ENCODE results near the gene PAQR8.
"Not testable (repeated sequence)": the region's sequence is repeated elsewhere in the genome, so short reads cannot be mapped to it uniquely, and the experiment has no call there.

PAQR8 gene

DNA sequence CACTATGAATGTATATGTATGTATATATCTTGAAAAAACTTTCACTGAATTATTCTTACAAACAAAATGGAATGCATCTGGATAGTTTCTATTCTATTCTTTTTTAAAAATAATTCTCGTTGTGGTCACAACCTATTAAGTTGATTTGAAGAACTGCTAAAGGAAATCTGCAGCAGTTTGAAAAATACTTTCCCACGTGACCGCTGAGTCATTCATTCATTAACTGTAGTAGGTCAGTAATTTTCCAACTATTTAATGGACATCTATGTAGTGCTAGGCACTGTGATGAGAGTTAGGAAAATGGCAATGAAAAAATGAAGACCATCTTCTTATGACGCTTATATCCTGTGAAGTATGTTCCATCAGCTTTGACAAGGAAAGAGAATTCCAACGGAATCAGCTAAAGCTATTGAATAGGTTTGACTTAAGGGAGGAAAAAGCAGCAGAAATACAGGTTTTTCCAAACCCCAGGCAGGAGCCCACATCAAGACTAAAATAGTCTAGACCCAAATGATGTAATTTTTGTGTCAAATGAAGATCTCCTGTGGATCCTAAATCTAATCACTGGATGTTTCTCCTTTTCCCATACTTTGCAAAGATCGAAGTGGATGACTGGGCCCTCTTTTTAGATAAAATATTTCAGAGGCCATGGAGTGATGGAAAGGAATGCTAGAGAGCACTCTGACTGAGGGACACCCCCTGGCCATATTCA, 54.1 kb downstream of the PAQR8 start:
- no peak for DNase-seq

DNA sequence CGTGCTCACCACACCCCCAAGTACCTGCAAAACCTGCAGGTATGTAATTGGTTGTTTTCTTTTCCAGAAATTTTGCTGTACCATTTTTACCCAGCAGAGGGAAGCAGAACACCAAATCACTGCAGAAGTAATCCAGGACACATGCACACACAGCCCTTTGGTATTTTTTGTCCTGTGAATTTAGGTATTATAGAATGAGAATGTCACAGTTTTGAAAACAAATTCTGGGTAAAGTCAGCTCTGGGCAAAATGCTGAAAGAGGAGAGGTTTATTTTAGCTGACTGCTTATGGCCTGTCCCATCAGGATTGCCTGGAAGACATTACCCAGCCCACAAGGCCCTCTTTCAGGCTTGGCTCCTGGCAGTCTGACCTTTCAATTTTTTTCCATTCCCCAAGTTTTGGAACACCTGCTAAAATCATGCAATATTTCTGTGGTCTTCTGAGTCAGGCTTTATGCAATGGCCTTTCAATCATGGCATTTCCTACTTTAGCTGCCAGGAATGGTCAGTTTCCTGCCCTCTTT, 54.7 kb downstream of the PAQR8 start:
- no peak for DNase-seq

DNA sequence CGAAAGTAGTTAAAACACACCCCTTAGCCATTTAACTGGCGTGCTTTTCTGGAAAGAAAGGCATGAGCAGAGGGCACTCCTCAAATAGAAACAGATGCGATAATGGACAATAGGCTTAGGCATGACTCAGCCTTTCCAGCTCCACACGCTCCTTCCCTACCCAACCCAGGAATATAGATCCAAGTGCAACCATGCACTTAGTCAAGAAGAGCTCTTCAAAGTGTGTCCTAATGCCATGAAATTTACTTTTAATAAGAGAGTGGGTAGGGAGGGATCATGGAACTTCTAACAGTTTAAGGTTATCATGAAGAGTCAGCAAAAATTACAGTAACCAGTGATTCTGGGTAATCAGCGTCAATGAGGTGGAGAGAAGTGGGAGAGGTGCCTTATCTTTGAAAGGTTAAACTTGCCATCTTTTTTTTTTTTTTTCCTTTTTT, 55.7 kb downstream of the PAQR8 start:
- no peak for DNase-seq

DNA sequence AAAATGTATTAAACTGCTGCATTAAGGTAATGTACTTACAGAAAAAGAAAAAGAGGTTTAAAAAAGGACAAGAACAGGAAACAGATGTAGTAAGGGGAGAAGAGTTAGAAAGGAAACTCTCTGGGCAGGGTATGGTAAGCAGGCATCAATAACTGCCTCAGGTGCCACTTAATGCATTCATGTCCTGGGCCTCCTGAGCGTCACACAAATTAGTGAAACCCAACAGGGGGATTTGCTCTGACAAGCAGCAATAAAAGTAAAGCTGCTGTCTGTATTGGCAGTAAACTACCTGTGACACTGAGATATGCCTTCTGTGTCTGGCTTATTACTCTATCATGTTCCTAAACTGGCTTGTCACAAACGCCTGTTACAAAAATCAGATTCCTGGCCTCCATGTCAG, 56.7 kb downstream of the PAQR8 start:
- no peak for DNase-seq

DNA sequence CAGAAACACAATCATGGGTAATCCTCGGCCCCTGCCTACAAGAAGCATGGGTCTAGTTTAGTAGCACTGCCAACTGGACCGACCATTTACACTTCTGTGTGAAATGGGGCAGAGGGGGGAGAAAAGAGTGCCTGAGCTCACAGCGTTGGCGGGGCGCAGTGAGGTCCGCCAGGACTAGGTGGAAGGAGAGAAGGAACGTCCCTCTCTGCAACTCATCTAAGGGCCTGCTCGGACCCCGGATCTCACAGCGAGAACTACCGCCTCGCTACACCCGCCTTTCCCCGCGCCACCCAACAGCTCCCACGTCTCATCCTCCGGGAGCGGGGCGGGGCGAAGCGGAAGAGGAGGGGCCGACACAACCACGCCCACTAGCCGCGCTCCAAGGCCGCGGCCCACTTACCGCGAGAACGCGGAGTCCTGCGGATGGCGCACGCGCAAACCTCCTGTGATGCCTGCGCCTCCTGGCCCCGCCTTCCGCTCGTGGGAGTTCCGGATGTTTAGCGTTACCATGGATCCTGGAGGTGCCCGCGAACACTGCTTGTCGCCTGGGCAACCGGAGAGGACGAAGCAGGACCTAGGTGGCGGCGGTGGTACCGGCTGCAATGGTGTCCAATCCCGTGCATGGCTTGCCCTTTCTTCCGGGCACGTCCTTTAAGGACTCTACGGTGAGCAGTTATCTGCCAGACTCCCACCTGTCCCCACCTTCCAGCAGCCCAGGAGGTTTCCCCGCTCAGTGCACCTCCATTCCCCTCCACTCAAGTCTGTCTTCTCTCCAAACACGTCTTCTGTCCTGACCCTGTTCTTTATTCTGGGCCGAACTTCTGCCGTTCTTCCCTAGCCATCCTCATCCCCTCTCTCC, 58.1 kb downstream of the PAQR8 start, which contains the start of gene EFHC1:
Gene EFHC1, plus strand, starts transcription at position 534 of the 859 bp plus-strand sequence. Its CDS starts 69 bp downstream, at position 603.
- peak; percentile 98 for DNase-seq

DNA sequence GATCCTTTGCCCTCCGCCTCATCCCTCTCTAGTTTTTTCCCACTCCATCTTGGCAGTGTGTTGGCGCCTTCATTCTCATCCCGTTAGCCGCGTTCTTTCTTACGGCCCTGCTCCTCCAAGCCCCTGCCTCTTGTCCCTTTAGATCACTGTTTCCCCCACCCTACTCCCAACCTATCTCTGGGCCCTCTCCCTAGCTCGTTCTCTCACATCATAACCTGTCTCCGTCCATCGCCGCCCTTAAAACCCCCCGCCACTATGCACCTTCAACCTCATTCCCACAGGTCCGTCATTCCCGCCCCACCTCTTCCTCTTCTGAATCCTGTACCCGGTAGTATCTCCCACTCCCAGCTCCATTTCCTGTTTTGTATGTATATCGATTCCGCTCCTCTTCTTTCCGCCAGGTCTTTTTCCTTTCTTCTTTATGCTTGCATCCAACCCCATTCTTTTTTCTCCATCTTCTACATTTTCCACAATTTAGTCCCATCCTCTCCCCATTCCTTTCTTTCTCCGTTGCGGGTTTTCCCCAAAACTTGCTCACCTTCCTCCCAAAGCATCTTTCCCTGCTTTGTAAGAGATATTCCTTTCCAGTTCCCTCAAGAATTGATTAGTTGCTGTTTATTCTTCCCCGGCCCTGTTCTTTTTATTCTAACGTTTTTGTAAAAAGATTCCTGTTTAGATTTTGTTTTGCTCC, 58.9 kb downstream of the PAQR8 start:
- no peak for DNase-seq

DNA sequence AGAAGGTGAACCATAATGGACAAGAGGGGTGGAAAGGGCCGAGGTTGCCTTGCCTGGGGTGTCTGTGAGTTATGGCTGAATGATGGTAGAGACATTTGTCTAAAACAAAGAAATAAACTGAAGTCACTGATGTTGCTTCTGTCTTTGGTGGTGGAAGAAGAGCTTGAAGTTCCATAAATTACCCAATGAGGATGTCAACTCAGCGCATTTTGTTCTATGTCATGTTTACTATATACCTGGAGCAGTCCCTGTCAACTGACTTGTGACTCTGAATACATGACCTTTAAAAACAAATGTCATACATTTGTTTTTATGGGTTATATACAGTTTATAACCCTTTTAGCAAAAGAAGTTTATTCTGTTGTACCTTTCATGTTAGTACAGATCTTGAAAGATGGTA, 60.2 kb downstream of the PAQR8 start:
- DNase-seq, result no peak

DNA sequence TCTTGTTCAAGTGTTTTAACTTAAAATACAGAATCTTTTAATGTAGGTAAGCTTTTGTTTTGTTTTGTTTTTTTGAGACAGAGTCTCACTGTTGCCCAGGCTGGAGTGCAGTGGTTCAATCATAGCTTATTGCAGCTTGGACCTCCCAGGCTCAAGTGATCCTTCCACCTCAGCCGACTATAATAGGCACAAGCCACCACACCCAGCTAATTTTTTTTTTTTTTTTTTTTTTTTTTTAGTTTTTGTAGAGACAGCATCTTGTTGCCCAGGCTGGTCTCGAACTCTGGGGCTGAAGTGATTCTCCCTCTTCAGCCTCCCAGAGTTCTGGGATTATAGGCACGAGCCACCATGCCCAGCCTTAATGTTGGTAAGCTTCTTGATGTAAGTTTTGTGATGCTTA, 61.5 kb downstream of the PAQR8 start:
- no peak for DNase-seq

DNA sequence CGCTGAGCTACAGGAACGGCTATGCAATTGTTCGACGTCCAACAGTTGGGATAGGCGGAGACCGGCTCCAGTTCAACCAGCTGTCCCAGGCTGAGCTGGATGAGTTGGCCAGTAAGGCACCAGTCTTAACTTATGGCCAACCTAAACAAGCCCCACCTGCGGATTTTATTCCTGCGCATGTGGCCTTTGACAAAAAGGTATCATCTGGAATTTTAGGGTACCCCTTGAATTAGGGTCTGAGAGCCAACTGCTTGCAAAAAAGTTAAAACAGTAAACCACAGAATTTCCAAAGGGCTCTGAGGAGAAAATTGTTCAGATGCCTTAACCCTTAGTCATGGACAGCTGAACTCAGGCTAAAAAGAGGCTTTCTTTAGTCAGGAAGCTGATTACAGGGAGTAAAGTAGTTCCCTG, 62.0 kb downstream of the PAQR8 start:
- DNase-seq, result no peak

DNA sequence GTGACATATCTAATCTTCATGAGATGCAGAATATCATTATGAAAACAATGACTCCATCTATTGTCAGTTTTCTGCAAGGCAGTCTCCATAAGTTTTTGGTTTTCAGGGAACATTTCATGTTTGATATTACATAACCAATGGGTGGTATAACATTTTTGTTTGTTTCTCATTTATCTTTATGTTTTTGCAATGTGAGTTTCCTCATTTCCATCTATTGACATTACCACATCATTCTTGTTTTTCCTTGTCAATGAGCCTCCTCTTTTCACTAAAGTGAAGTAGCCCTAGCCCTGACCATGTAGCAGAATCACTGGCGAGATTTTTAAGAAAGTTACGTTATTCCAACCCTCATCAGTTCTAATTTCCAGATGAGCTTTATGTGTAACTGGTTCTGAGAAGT, 62.6 kb downstream of the PAQR8 start:
- DNase-seq, result no peak

DNA sequence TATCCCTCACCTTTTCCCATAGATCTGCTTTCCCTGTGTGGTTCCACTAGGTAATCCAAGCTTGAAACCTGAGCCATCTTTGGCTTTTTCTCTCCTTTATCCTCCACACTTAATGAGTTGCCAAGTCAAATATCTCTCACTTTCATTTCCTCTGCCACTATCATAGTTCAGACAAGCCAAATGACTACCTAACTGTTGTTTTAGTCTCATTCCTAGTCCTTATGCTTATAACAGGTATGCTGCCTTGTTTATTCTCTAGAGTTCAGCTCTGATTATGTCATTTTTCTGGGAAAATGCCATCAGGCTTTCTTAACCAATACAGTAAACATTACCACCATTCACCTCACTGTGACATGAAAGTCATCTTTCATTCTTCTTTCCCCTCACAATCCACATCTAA, 64.7 kb downstream of the PAQR8 start:
- DNase-seq, result no peak

DNA sequence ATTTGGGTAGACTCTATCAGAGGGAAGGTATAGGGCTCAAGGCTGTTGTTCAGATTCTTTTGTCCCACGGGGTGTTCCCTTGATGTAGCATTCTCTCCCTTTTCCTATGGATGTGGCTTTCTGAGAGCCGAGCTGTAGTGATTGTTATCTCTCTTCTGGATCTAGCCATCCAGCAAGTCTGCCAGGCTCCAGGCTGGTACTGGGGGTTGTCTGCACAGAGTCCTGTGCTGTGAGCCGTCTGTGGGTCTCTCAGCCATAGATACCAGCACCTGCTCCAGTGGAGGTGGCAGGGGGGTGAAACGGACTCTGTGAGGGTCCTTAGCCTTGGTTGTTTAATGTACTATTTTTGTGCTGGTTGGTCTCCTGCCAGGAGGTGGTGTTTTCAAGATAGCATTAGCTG, 71.3 kb downstream of the PAQR8 start:
- DNase-seq, result not testable (repeated sequence)

DNA sequence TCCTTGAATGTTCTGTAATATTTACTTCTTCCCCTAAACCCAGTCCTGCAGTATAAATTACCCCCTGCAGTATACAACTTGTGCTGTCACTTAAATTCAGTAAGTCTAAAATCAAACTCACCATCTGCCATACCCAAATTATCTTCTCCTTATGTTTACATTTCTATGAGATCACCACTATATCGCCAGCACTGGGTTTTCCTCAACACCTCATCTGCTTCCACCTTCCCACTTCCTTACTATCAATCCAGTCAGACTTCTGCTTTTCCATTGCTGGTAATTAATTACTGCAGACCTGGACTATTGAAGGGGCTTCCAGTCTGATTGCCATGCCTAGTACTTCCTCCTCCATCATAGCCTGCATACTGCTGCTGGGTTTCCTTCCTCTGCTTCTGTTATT, 73.4 kb downstream of the PAQR8 start:
- no peak for DNase-seq

DNA sequence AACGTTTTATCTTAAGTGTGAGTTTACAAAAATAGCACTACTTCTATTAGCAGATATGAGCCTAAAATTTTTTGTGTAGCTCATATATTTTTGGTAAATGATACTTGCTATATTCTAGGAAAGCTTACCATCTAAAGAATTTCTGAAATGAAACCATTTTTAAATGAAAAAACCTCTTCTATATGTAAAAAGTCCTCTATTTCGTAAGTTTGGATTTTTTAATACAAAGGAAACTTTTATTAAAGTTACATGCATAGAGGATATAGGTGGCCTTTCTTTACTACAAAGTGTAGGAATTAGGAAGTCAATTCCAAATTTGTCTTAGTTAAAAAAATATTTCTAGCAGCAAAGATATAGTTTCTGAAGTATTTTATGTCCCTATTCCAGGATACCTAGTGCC, 77.0 kb downstream of the PAQR8 start:
- DNase-seq, result no peak

DNA sequence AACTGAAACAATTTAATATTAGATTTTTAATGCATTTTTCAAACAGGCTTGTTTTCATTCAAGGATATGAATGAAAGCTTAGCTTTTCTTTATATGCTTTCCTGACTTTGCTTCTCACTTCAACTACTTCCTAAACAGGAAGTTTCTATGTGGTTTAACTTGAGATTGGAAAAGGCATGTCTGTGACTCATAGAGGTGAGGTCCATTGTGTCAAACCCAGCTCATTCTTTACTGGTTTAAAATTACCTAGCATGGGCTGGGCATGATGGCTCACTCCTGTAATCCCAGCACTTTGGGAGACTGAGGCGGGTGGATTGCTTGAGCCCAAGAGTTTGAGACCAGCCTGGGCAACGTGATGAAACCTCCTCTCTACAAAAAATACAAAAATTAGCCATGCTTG, 92.6 kb downstream of the PAQR8 start:
- no peak for DNase-seq

DNA sequence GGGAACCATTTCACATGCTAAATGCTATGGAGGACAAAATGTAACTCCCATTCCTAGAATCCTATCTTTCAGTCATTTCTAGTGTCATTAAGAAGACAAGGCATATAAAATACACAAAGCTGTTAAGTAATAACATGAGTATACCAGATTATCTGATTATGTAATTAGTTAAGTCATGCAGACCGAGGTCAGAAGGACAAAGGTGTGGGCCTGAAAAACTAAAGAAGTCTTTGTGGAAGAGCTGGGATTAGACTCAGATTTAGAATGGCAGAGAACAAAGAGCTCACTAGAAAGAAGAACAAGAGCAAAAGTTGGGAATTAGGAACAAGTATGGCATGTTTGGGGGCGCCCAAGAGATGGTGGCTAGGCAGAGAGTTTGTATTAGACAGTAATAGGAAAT, 95.1 kb downstream of the PAQR8 start:
- no peak for DNase-seq
